ENCODE results near the gene UMODL1.

- no peak for TF ChIP-seq CTCF (conservative IDR thresholded peaks at IDR 0.05; ENCODE audit: low read length)
- TF ChIP-seq EZH2phosphoT487 (IDR thresholded peaks at IDR 0.05; ENCODE audit: borderline replicate concordance, low read depth, low read length), result no peak
These were observed 18.0 kb downstream of the UMODL1 start for GRCh38 chr21:42089093-42089631.

Data from OCI-LY7 (cell line).